PC-9 (cell line): ENCODE results near the gene JAK1. TPM values are rescaled to one million over a fixed set of nuclear protein-coding genes. Genes with fewer than 3 reads are reported as not detected.

Experiments used
- BruUV-seq: library from RNA; stranded (reverse); fragments of 400-500 nt; replicated peaks from 2 replicates; lab custom pipeline; 2021; lab: Mats Ljungman, UMichigan
- CTCF ChIA-PET: fragments of 300-600 bp; sonication (Branson Sonifier 250); formaldehyde crosslinking; loops from one replicate; lab custom pipeline; 2022; ENCODE audit warnings: antibody characterized with exemption; lab: Charles Lee
- POLR2A ChIA-PET: fragments of 300-600 bp; sonication (Branson Sonifier 250); formaldehyde crosslinking; loops from one replicate; lab custom pipeline; 2022; ENCODE audit warnings: antibody characterized with exemption; ENCODE audit not compliant: unreplicated experiment; lab: Charles Lee
- DNase-seq, 2 experiments: peaks; one replicate each; pipeline versions ENCODE4 v3.0.0 to v3.0.0-alpha.2; 2015 to 2022; ENCODE audit warnings: mixed read lengths in 1 of 2
- H2AFZ ChIP-seq: fragments of 200-600 bp; sonication (generic); 2 replicates; pipeline ENCODE4 v1.8.1; 2017; ENCODE audit warnings: antibody characterized with exemption
- H3F3A ChIP-seq: fragments of 200-600 bp; sonication (generic); 2 replicates; pipeline ENCODE4 v1.8.1; 2017; ENCODE audit warnings: antibody characterized with exemption, mild to moderate bottlenecking, low read depth; ENCODE audit not compliant: insufficient read depth
- H3K27ac ChIP-seq: fragments of 200-600 bp; sonication (generic); 2 replicates; pipeline ENCODE4 v1.6.1; 2016; ENCODE audit warnings: mixed run types
- H3K27me3 ChIP-seq: fragments of 200-600 bp; sonication (generic); 2 replicates; pipeline ENCODE4 v1.6.1; 2016; ENCODE audit warnings: low read depth, mixed run types; ENCODE audit not compliant: insufficient read depth
- H3K36me3 ChIP-seq: fragments of 200-600 bp; sonication (generic); 2 replicates; pipeline ENCODE4 v1.6.1; 2016; ENCODE audit warnings: low read depth, mixed run types
- H3K4me1 ChIP-seq: fragments of 200-600 bp; sonication (generic); replicated peaks from 2 replicates; pipeline ENCODE4 v1.6.1; 2016; ENCODE audit warnings: mixed run types; ENCODE audit not compliant: insufficient read depth
- H3K4me2 ChIP-seq: fragments of 200-600 bp; sonication (generic); 2 replicates; pipeline ENCODE4 v1.6.1; 2017; ENCODE audit warnings: mixed run types
- H3K4me3 ChIP-seq: fragments of 200-600 bp; sonication (generic); 2 replicates; pipeline ENCODE4 v1.6.1; 2016; ENCODE audit warnings: mixed run types
- H3K79me2 ChIP-seq: fragments of 200-600 bp; sonication (generic); 2 replicates; pipeline ENCODE4 v1.6.1; 2017; ENCODE audit warnings: low read depth, mixed run types
- H3K9me2 ChIP-seq: fragments of 200-600 bp; sonication (generic); 2 replicates; pipeline ENCODE4 v1.8.1; 2017; ENCODE audit warnings: mild to moderate bottlenecking; ENCODE audit not compliant: insufficient read depth
- H3K9me3 ChIP-seq: fragments of 200-600 bp; sonication (generic); 2 replicates; pipeline ENCODE4 v1.8.1; 2016; ENCODE audit warnings: low read depth; ENCODE audit not compliant: insufficient read depth
- H4K20me1 ChIP-seq: fragments of 200-600 bp; sonication (generic); 2 replicates; pipeline ENCODE4 v1.8.1; 2017; ENCODE audit not compliant: insufficient read depth
- CTCF ChIP-seq: fragments of 200-600 bp; sonication (generic); conservative IDR thresholded peaks from 2 replicates; pipeline ENCODE4 v1.6.1; 2017; ENCODE audit warnings: mixed run types, antibody characterized with exemption, mild to moderate bottlenecking, moderate library complexity
- EZH2 ChIP-seq: fragments of 200-600 bp; sonication (generic); IDR thresholded peaks from 2 replicates; pipeline ENCODE4 v1.8.0; 2017; ENCODE audit warnings: antibody characterized with exemption, low read depth
- intact Hi-C: fragments of 100-400 bp; cut with micrococcal nuclease; formaldehyde crosslinking; loops from one replicate; pipeline ENCODE4 v1.10.0; 2022; ENCODE audit not compliant: unreplicated experiment
- total RNA-seq: library from RNA; stranded (reverse); gene quantifications from 2 replicates; pipeline ENCODE4 v1.2.3, GENCODE V29; 2021

The JAK1 gene
- total RNA-seq, 1 experiment from 2014 or later: 88.5 TPM

DNA sequence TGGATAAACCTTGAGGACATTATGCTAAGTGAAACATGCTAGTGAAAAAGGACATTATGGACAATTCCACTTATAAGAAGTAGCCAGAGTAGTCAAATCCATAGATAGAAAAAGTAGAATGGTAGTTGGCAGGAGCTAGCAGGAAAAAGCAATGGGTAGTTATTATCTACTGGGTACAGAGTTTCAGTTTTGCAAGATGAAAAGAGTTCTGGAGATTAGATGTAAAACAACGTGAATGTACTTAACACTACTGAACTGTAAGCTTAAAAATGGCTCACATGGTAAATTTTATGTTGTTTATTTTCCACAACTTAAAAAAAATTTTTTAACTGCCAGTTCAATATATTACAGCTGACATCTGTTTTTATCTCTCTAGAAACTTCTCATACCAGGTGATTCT is 19.4 kb downstream of the JAK1 start:
- Histone ChIP-seq H3K27me3 (no peaks in the 10 kb centered on the region), H3K79me2 (peaks cover 85% of the 10 kb centered on the region), H3K27ac (no peak overlapping the region), H3K4me1 (peaks cover 37% of the 10 kb centered on the region), H4K20me1 (no peaks in the 10 kb centered on the region), H3K4me3 (no peak overlapping the region), H3K9me2 (no peaks in the 10 kb centered on the region), H3K9me3 (no peaks in the 10 kb centered on the region), H3K4me2 (no peak overlapping the region), H3K36me3 (no peaks in the 10 kb centered on the region), H3F3A (peaks cover 16% of the 10 kb centered on the region), H2AFZ (no peak overlapping the region)
- no TSS peak for BruUV-seq
- no peak for TF ChIP-seq CTCF
- TF ChIP-seq EZH2: no peak
- no peak for DNase-seq
- POLR2A ChIA-PET: interaction anchor here (0.8 kb wide), 1 partner anchor 49 kb away, joined by 4 read pairs; no protein-coding TSS in a partner anchor
- intact Hi-C loops: no loop called here
- CTCF ChIA-PET: interaction anchor here (0.6 kb wide), 1 partner anchor 81 kb away, joined by 5 read pairs; no protein-coding TSS in a partner anchor

GRCh38 chr1:64944913-64945312 is 21.4 kb downstream of the JAK1 start:
- H3K27ac ChIP-seq: no peak overlapping the region
- TF ChIP-seq CTCF (no peak), EZH2 (no peak)
- H4K20me1 ChIP-seq: no peaks in the 10 kb centered on the region
- no TSS peak for BruUV-seq
- H3F3A ChIP-seq: peaks cover 16% of the 10 kb centered on the region
- intact Hi-C loops: no loop called here
- no peak overlapping the region for H3K4me3 ChIP-seq
- no peaks in the 10 kb centered on the region for H3K9me3 ChIP-seq
- CTCF ChIA-PET: no interaction called here
- POLR2A ChIA-PET: no interaction called here
- no peaks in the 10 kb centered on the region for H3K36me3 ChIP-seq
- H3K79me2 ChIP-seq: peaks cover 85% of the 10 kb centered on the region
- H2AFZ ChIP-seq: no peak overlapping the region
- H3K9me2 ChIP-seq: no peaks in the 10 kb centered on the region
- H3K27me3 ChIP-seq: no peaks in the 10 kb centered on the region
- peaks cover 22% of the 10 kb centered on the region for H3K4me1 ChIP-seq
- no peak for DNase-seq
- no peak overlapping the region for H3K4me2 ChIP-seq

GRCh38 chr1:64942675-64943074 is 23.7 kb downstream of the JAK1 start:
- Histone ChIP-seq H2AFZ (no peak overlapping the region), H3K27me3 (no peaks in the 10 kb centered on the region), H3K4me2 (no peak overlapping the region), H3K4me3 (no peak overlapping the region), H3K9me2 (no peaks in the 10 kb centered on the region), H3F3A (no peaks in the 10 kb centered on the region), H4K20me1 (no peaks in the 10 kb centered on the region), H3K9me3 (no peaks in the 10 kb centered on the region), H3K4me1 (no peaks in the 10 kb centered on the region), H3K79me2 (peaks cover 81% of the 10 kb centered on the region), H3K27ac (no peak overlapping the region), H3K36me3 (no peaks in the 10 kb centered on the region)
- ChIA-PET CTCF (no interaction called here), POLR2A (no interaction called here)
- TF ChIP-seq CTCF (no peak), EZH2 (no peak)
- no peak for DNase-seq
- BruUV-seq: no TSS peak
- intact Hi-C loops: no loop called here
